NCI-H2196 treated with DMSO at 0.1 percent for 48 hours (cell line): ENCODE results near the gene HK1.

ENCODE experiments used
- DNase-seq: peaks from one replicate; lab custom pipeline; 2025; ENCODE audit not compliant: unreplicated experiment; lab: John Stamatoyannopoulos, UW

Gene HK1

GRCh38 chr10:69345890-69346474 is 67.7 kb downstream of the HK1 start:
- DNase-seq, result no peak

GRCh38 chr10:69346776-69347175 is 68.5 kb downstream of the HK1 start:
- no peak for DNase-seq

GRCh38 chr10:69348816-69349541 is 70.7 kb downstream of the HK1 start:
- DNase-seq, result peak; percentile 50

GRCh38 chr10:69349542-69349888 is 71.2 kb downstream of the HK1 start:
- no peak for DNase-seq

- no peak for DNase-seq
Observed at GRCh38 chr10:69351589-69351988, 73.3 kb downstream of the HK1 start.

GRCh38 chr10:69352569-69353264 is 74.4 kb downstream of the HK1 start:
- DNase-seq, result no peak

GRCh38 chr10:69353977-69354635 is 75.8 kb downstream of the HK1 start:
- DNase-seq, result no peak

- no peak for DNase-seq
Observed at GRCh38 chr10:69356187-69356586, 77.9 kb downstream of the HK1 start.

GRCh38 chr10:69358148-69358795 is 80.0 kb downstream of the HK1 start:
- DNase-seq, result no peak

GRCh38 chr10:69359148-69359547 is 80.9 kb downstream of the HK1 start:
- no peak for DNase-seq

GRCh38 chr10:69359594-69359993 is 81.3 kb downstream of the HK1 start:
- no peak for DNase-seq

- peak; percentile 51 for DNase-seq
Observed at GRCh38 chr10:69360485-69361302, 82.4 kb downstream of the HK1 start.

- DNase-seq, result peak; percentile 60
Observed at GRCh38 chr10:69361303-69361614, 83.0 kb downstream of the HK1 start.

- DNase-seq, result no peak
Observed at GRCh38 chr10:69362471-69362954, 84.2 kb downstream of the HK1 start.

- no peak for DNase-seq
Observed at GRCh38 chr10:69363666-69364065, 85.4 kb downstream of the HK1 start.

GRCh38 chr10:69364232-69364940 is 86.1 kb downstream of the HK1 start:
- DNase-seq, result no peak

- peak; percentile 14 for DNase-seq
Observed at GRCh38 chr10:69366738-69367137, 88.4 kb downstream of the HK1 start.

- no peak for DNase-seq
Observed at GRCh38 chr10:69367469-69367868, 89.2 kb downstream of the HK1 start.

- no peak for DNase-seq
Observed at GRCh38 chr10:69372126-69372980, 94.1 kb downstream of the HK1 start.
